A549 (cell line): ENCODE data around the gene SEMA5A. TPM values are rescaled to one million over a fixed set of nuclear protein-coding genes. Genes with fewer than 3 reads are reported as not detected.

Source experiments
- ATAC-seq, 2 experiments: fragments of 200-7000 bp in 1 of 2; fragments of >200 bp in 1 of 2; cut with Nextera tagmentation in 1 of 2; cut with Tn5 transposase in 1 of 2; 3 replicates each; pipeline versions ENCODE4 v1.8.0 to v1.9.1; 2018 to 2020; ENCODE audit warnings: mild to moderate bottlenecking in 1 of 2, moderate library complexity in 1 of 2
- CTCF ChIA-PET: fragments of 300-600 bp; sonication (Branson Sonifier 250); formaldehyde crosslinking; extraction: SDS; loops from one replicate; lab custom pipeline; 2021; ENCODE audit warnings: antibody characterized with exemption, inconsistent platforms; lab: Yijun Ruan, JAX
- POLR2A ChIA-PET: fragments of 350-600 bp; formaldehyde crosslinking; extraction: SDS; loops from one replicate; lab custom pipeline; 2021; ENCODE audit warnings: antibody characterized with exemption, inconsistent platforms; lab: Yijun Ruan, JAX
- DNase-seq, 2 experiments: peaks; one replicate each; pipeline versions ENCODE4 v3.0.0 to v3.0.0-alpha.2; 2011 to 2016; ENCODE audit warnings: low read depth in 1 of 2, low spot score in 1 of 2
- FAIRE-seq: peaks from 2 replicates; lab custom pipeline; 2011; peaks lifted over from hg19 to GRCh38; lab: Jason Lieb, UNC
- H3K27ac ChIP-seq, 2 experiments: fragments of >200 bp; sonication (Bioruptor Twin); formaldehyde crosslinking; 3 replicates each; pipeline ENCODE4 v1.5.1; 2016 to 2017
- H3K4me1 ChIP-seq: fragments of >200 bp; sonication (Bioruptor Twin); formaldehyde crosslinking; 3 replicates; pipeline ENCODE4 v1.6.1; 2016
- H3K4me2 ChIP-seq: fragments of >200 bp; sonication (Bioruptor Twin); formaldehyde crosslinking; 3 replicates; pipeline ENCODE4 v1.6.1; 2016
- H3K4me3 ChIP-seq: fragments of >200 bp; sonication (Bioruptor Twin); formaldehyde crosslinking; 3 replicates; pipeline ENCODE4 v1.5.1; 2016
- H3K9me3 ChIP-seq: fragments of >200 bp; sonication (Bioruptor Twin); formaldehyde crosslinking; 3 replicates; pipeline ENCODE4 v1.6.1; 2016
- BCL3 ChIP-seq: fragments of >200 bp; sonication (Bioruptor Twin); formaldehyde crosslinking; IDR thresholded peaks from 3 replicates; pipeline ENCODE4 v1.6.1; 2016
- CBX2 ChIP-seq: fragments of 200-600 bp; sonication (generic); IDR thresholded peaks from 2 replicates; pipeline ENCODE4 v1.6.1; 2016; ENCODE audit warnings: low read depth, mild to moderate bottlenecking, borderline replicate concordance
- CHD2 ChIP-seq: fragments of 150-350 bp; IDR thresholded peaks from 2 replicates; pipeline ENCODE4 v1.6.1; 2014; ENCODE audit warnings: low read length; ENCODE audit not compliant: partially characterized antibody
- ESRRA ChIP-seq: fragments of 150-350 bp; IDR thresholded peaks from 2 replicates; pipeline ENCODE4 v1.6.1; 2014; ENCODE audit warnings: mild to moderate bottlenecking, low read length, borderline replicate concordance
- FOSL2 ChIP-seq, 2 experiments: fragments of 450-650 bp in 1 of 2; fragments of >200 bp in 1 of 2; sonication (Bioruptor Twin) in 1 of 2; formaldehyde crosslinking; IDR thresholded peaks; 2 replicates each; pipeline versions ENCODE4 v1.5.0 to v1.6.1; 2016 to 2020; ENCODE audit warnings: mild to moderate bottlenecking in 1 of 2, moderate library complexity in 1 of 2
- HDAC2 ChIP-seq: fragments of 200-600 bp; sonication (generic); IDR thresholded peaks from 2 replicates; pipeline ENCODE4 v1.6.1; 2016
- HES2 ChIP-seq: fragments of >200 bp; sonication (Bioruptor Twin); formaldehyde crosslinking; IDR thresholded peaks from 2 replicates; pipeline ENCODE4 v1.6.1; 2016
- HMGXB4 ChIP-seq: fragments of 250-450 bp; sonication (Bioruptor Pico); IDR thresholded peaks from 2 replicates; pipeline ENCODE4 v1.5.0; 2021; ENCODE audit warnings: mild to moderate bottlenecking, moderate library complexity, borderline replicate concordance
- JUNB ChIP-seq: fragments of >200 bp; sonication (Bioruptor Twin); formaldehyde crosslinking; IDR thresholded peaks from 2 replicates; pipeline ENCODE4 v1.6.1; 2016
- MAFK ChIP-seq: fragments of 450-650 bp; IDR thresholded peaks from 2 replicates; pipeline ENCODE4 v1.6.1; 2014; ENCODE audit not compliant: partially characterized antibody
- NFE2L2 ChIP-seq: fragments of 150-350 bp; conservative IDR thresholded peaks from 2 replicates; pipeline ENCODE4 v1.6.1; 2014; ENCODE audit warnings: low read length
- PHF8 ChIP-seq: fragments of 200-600 bp; sonication (generic); IDR thresholded peaks from 2 replicates; pipeline ENCODE4 v1.6.1; 2016; ENCODE audit warnings: low read depth, mild to moderate bottlenecking, antibody characterized with exemption, moderate library complexity, borderline replicate concordance
- POLR2A ChIP-seq: IDR thresholded peaks from 2 replicates; pipeline ENCODE4 v1.6.1; 2012; ENCODE audit warnings: mild to moderate bottlenecking, low read length
- REST ChIP-seq: fragments of 200-600 bp; sonication (generic); IDR thresholded peaks from 2 replicates; pipeline ENCODE4 v1.6.1; 2016; ENCODE audit warnings: antibody characterized with exemption, mild to moderate bottlenecking, moderate library complexity
- SMC3 ChIP-seq: fragments of >200 bp; sonication (Bioruptor Twin); formaldehyde crosslinking; IDR thresholded peaks from 3 replicates; pipeline ENCODE4 v1.6.1; 2018; ENCODE audit warnings: inconsistent platforms
- TP53 ChIP-seq: fragments of 250-450 bp; sonication (Bioruptor Pico); IDR thresholded peaks from 2 replicates; pipeline ENCODE4 v1.5.0; 2021; ENCODE audit warnings: mild to moderate bottlenecking, moderate library complexity
- ZSCAN20 ChIP-seq: fragments of 250-450 bp; sonication (Bioruptor Pico); IDR thresholded peaks from 2 replicates; pipeline ENCODE4 v1.8.0; 2022; ENCODE audit warnings: mild to moderate bottlenecking, moderate library complexity
- WGBS: methylation state at CpG from one replicate; pipeline ENCODE4 v1.1.6; 2017; ENCODE audit errors: missing lambda C conversion rate; 5-methylcytosine and 5-hydroxymethylcytosine counted together
- polyA plus RNA-seq, 4 experiments: library from polyadenylated mRNA; depleted of rRNA in 3 of 4; stranded (reverse); fragments of >200 nt; fragmentation: RNase III in 1 of 4; extraction: RNeasy Plus Mini Kit Qiagen cat#74134 plus additional on column Dnase treatment in 1 of 4; gene quantifications; 2 replicates in 3 of 4; 3 replicates in 1 of 4; pipeline ENCODE4 v1.2.3, GENCODE V29; 2011 to 2017

The SEMA5A gene
- polyA plus RNA-seq, 2 of the 4 experiments (the other 2 are of a cell fraction), result not detected

- FAIRE-seq, result no peak
- H3K4me3 ChIP-seq, result no peak overlapping the region
- H3K4me1 ChIP-seq, result no peaks in the 10 kb centered on the region
- no peak overlapping the region for H3K4me2 ChIP-seq
- TF ChIP-seq ESRRA (no peak), POLR2A (no peak), HMGXB4 (CRISPR knock-in tag) (no peak), NFE2L2 (no peak), TP53 (no peak), CHD2 (no peak), SMC3 (no peak), HDAC2 (no peak), FOSL2 (IDR thresholded peaks at IDR 0.05) (no peak), FOSL2 (CRISPR knock-in tag; IDR thresholded peaks at IDR 0.05) (no peak)
- WGBS, result 12% methylated on average over 3 of the region's 3 CpGs
- CTCF ChIA-PET, result no interaction called here
- H3K27ac ChIP-seq, result no peak overlapping the region
- DNase-seq, result no peak
- ATAC-seq, result no peak
- POLR2A ChIA-PET, result no interaction called here
- H3K9me3 ChIP-seq, result no peaks in the 10 kb centered on the region
These were observed 91.4 kb downstream of the SEMA5A start for GRCh38 chr5:9454491-9454890.

- no peak for FAIRE-seq
- POLR2A ChIA-PET, result no interaction called here
- no peak for TF ChIP-seq JUNB
- TF ChIP-seq MAFK, result no peak
- TF ChIP-seq, all 56 proteins: peak for 0
- Histone ChIP-seq H3K27ac (no peak overlapping the region), H3K9me3 (no peaks in the 10 kb centered on the region), H3K4me3 (no peak overlapping the region), H3K4me1 (no peaks in the 10 kb centered on the region), H3K4me2 (no peak overlapping the region)
- CTCF ChIA-PET, result no interaction called here
- DNase-seq (no peak), ATAC-seq (no peak)
- 0% methylated on average over 4 of the region's 4 CpGs for WGBS
These were observed 91.8 kb downstream of the SEMA5A start for GRCh38 chr5:9454012-9454481.

GRCh38 chr5:9453480-9454011, 92.3 kb downstream of the SEMA5A start:
- Histone ChIP-seq H3K4me1 (no peaks in the 10 kb centered on the region), H3K4me2 (no peak overlapping the region), H3K27ac (no peak overlapping the region), H3K4me3 (no peak overlapping the region), H3K9me3 (no peaks in the 10 kb centered on the region)
- ChIA-PET POLR2A (no interaction called here), CTCF (no interaction called here)
- WGBS, result 6% methylated on average over 2 of the region's 2 CpGs
- FAIRE-seq (no peak), ATAC-seq (no peak), DNase-seq (no peak)
- TF ChIP-seq HES2, result no peak
- no peak for TF ChIP-seq ZSCAN20 (CRISPR knock-in tag)
- TF ChIP-seq BCL3, result no peak
- TF ChIP-seq PHF8, result no peak
- TF ChIP-seq CBX2, result no peak

- ATAC-seq (no peak), DNase-seq (no peak), FAIRE-seq (no peak)
- POLR2A ChIA-PET, result no interaction called here
- H3K9me3 ChIP-seq, result no peaks in the 10 kb centered on the region
- H3K4me3 ChIP-seq, result no peak overlapping the region
- CTCF ChIA-PET, result no interaction called here
- no peak overlapping the region for H3K4me2 ChIP-seq
- 0% methylated on average over 2 of the region's 2 CpGs for WGBS
- no peaks in the 10 kb centered on the region for H3K4me1 ChIP-seq
- no peak for TF ChIP-seq FOSL2 (IDR thresholded peaks at IDR 0.05)
- no peak for TF ChIP-seq FOSL2 (CRISPR knock-in tag; IDR thresholded peaks at IDR 0.05)
- no peak for TF ChIP-seq REST
- TF ChIP-seq POLR2A, result no peak
- no peak for TF ChIP-seq ZSCAN20 (CRISPR knock-in tag)
- TF ChIP-seq, all 56 proteins: peak for 0
- H3K27ac ChIP-seq, result no peak overlapping the region
These were observed 93.7 kb downstream of the SEMA5A start for GRCh38 chr5:9452181-9452580.
